ENCODE measurements around the gene ZNF750.

DNA sequence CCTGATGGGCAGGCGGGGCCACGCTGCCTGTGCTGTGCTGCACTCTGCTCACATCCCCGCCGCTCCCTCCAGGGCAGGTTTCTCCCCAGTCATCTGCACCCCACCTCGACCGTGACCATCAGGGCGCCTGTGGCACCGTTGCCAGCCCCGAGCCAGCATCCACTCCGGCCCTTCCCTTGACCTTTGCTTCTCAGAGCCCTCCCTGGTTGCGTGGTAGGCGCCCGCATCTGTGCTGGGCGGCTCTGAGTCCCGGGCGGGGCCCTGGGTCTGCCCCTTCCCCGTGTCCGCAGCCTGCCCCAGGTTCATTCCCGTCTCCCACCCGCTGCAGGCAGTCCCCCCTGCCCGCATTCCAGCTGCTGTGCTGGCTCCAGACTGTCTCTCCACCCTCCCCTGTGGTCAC is 33.2 kb downstream of the ZNF750 start:
- TF ChIP-seq, protein P1, sequence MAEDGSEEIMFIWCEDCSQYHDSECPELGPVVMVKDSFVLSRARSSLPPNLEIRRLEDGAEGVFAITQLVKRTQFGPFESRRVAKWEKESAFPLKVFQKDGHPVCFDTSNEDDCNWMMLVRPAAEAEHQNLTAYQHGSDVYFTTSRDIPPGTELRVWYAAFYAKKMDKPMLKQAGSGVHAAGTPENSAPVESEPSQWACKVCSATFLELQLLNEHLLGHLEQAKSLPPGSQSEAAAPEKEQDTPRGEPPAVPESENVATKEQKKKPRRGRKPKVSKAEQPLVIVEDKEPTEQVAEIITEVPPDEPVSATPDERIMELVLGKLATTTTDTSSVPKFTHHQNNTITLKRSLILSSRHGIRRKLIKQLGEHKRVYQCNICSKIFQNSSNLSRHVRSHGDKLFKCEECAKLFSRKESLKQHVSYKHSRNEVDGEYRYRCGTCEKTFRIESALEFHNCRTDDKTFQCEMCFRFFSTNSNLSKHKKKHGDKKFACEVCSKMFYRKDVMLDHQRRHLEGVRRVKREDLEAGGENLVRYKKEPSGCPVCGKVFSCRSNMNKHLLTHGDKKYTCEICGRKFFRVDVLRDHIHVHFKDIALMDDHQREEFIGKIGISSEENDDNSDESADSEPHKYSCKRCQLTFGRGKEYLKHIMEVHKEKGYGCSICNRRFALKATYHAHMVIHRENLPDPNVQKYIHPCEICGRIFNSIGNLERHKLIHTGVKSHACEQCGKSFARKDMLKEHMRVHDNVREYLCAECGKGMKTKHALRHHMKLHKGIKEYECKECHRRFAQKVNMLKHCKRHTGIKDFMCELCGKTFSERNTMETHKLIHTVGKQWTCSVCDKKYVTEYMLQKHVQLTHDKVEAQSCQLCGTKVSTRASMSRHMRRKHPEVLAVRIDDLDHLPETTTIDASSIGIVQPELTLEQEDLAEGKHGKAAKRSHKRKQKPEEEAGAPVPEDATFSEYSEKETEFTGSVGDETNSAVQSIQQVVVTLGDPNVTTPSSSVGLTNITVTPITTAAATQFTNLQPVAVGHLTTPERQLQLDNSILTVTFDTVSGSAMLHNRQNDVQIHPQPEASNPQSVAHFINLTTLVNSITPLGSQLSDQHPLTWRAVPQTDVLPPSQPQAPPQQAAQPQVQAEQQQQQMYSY (CRISPR knock-in tag; IDR thresholded peaks at IDR 0.05), result no peak
- TF ChIP-seq, protein P2, sequence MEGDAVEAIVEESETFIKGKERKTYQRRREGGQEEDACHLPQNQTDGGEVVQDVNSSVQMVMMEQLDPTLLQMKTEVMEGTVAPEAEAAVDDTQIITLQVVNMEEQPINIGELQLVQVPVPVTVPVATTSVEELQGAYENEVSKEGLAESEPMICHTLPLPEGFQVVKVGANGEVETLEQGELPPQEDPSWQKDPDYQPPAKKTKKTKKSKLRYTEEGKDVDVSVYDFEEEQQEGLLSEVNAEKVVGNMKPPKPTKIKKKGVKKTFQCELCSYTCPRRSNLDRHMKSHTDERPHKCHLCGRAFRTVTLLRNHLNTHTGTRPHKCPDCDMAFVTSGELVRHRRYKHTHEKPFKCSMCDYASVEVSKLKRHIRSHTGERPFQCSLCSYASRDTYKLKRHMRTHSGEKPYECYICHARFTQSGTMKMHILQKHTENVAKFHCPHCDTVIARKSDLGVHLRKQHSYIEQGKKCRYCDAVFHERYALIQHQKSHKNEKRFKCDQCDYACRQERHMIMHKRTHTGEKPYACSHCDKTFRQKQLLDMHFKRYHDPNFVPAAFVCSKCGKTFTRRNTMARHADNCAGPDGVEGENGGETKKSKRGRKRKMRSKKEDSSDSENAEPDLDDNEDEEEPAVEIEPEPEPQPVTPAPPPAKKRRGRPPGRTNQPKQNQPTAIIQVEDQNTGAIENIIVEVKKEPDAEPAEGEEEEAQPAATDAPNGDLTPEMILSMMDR (IDR thresholded peaks at IDR 0.05 in 2 of 3, conservative IDR thresholded peaks at IDR 0.05 in 1 of 3; ENCODE audit: control insufficient read depth in 2 of 3, extremely low read depth in 1 of 3, insufficient read depth in 1 of 3, low read depth in 3 of 3, low read length in 3 of 3), result no peak
- TF ChIP-seq, protein P3, sequence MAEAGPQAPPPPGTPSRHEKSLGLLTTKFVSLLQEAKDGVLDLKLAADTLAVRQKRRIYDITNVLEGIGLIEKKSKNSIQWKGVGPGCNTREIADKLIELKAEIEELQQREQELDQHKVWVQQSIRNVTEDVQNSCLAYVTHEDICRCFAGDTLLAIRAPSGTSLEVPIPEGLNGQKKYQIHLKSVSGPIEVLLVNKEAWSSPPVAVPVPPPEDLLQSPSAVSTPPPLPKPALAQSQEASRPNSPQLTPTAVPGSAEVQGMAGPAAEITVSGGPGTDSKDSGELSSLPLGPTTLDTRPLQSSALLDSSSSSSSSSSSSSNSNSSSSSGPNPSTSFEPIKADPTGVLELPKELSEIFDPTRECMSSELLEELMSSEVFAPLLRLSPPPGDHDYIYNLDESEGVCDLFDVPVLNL (IDR thresholded peaks at IDR 0.05; ENCODE audit: low read depth, low read length), result no peak
- no peak for TF ChIP-seq TAF1 (IDR thresholded peaks at IDR 0.05; ENCODE audit: borderline replicate concordance, low read depth, low read length)
- TF ChIP-seq IRF4 (IDR thresholded peaks at IDR 0.05; ENCODE audit: low read depth, low read length), result no peak
- no peak for TF ChIP-seq BCL11A (IDR thresholded peaks at IDR 0.05; ENCODE audit: low read depth, low read length)
- no peak for TF ChIP-seq EP300 (IDR thresholded peaks at IDR 0.05; ENCODE audit: borderline replicate concordance in 1 of 2, control insufficient read depth in 1 of 2, low read depth in 2 of 2, low read length in 2 of 2)
